ENCODE measurements around the gene ARHGAP31.
"Not testable (repeated sequence)": the region's sequence is repeated elsewhere in the genome, so short reads cannot be mapped to it uniquely, and the experiment has no call there.

ARHGAP31 gene, protein sequence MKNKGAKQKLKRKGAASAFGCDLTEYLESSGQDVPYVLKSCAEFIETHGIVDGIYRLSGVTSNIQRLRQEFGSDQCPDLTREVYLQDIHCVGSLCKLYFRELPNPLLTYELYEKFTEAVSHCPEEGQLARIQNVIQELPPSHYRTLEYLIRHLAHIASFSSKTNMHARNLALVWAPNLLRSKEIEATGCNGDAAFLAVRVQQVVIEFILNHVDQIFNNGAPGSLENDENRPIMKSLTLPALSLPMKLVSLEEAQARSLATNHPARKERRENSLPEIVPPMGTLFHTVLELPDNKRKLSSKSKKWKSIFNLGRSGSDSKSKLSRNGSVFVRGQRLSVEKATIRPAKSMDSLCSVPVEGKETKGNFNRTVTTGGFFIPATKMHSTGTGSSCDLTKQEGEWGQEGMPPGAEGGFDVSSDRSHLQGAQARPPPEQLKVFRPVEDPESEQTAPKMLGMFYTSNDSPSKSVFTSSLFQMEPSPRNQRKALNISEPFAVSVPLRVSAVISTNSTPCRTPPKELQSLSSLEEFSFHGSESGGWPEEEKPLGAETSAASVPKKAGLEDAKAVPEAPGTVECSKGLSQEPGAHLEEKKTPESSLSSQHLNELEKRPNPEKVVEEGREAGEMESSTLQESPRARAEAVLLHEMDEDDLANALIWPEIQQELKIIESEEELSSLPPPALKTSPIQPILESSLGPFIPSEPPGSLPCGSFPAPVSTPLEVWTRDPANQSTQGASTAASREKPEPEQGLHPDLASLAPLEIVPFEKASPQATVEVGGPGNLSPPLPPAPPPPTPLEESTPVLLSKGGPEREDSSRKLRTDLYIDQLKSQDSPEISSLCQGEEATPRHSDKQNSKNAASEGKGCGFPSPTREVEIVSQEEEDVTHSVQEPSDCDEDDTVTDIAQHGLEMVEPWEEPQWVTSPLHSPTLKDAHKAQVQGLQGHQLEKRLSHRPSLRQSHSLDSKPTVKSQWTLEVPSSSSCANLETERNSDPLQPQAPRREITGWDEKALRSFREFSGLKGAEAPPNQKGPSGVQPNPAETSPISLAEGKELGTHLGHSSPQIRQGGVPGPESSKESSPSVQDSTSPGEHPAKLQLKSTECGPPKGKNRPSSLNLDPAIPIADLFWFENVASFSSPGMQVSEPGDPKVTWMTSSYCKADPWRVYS (N-terminal part only)

DNA sequence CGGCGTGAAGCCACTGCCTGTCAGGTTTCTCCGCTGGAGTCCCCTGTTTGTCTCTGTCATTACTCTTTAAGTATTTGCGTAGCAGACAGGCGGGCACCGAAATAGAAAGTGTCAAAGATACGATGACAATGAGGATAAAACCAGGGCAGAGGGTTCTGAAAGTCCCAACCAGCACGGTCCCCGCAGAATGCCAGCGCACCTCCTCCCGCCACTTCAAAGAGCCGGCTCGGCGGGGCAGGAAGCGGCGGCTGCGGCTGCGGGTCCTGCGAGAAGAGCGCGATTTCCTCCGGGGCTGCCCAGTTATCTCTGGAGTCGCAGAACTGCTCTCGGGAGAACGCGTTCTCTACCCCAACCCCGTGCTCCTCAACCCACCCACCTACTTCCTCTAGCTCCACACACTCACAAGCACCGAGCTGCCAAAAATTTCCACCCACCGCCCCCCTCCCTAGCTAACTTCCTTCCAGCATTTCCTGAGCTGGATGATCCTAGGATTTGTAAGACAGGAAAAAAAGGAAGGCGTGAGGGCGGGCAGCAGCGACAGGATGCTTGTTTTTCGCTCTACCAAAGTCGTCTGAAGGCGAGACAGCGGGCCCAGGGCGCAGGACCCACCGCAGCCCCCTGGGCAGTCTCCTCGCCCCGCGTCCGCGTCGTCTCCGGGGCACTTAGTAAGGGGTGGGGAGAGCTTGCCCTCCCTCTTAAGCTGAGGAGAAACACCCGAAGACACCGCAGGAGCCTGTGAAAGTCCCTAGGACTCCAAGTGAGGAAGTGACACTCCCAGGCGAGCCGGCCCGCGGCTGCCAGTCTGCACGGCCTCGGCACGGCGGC is at the start of gene ARHGAP31:
TSS of gene ARHGAP31 (plus strand) at position 513 of the 825 bp plus-strand sequence. CDS start 522 bp downstream, outside the sequence.
- peak; percentile 45 to 62 for DNase-seq

DNA sequence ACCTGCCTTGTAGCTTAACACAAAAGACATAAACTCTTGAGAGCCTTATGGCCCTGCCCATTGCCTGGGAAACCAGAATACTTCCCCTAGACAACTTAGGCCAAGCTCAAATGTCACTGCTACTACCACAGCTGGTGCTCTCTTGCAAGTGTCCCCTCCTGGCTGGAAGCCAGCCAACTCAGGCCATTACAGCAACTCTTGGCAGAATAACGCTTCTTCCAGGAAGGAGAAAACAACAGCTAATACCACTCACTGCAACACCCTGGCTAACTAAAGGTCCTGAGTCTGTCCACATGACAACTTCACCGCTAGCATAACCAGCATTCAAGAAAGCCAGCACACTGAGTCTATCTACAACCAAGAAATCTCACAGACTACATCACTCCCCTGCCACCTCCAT is 48.4 kb upstream of the ARHGAP31 start:
- no peak for DNase-seq

DNA sequence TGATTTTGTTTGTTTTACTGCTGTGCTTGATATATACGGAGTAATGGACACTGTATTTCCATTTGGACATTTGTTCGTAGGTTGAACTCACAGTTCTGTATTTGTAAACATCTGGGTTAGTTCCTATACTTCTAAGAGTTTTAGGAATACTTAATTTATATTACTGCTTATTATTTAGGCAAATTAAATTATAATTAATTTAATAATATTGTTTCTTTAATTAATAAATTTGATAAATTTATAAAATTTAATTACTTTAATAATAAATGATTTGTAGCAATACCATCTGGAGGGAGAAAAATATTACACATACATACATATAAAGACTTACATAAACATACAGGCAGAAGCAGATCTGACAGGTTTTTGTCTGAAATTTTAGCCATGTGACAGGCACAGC is 39.0 kb upstream of the ARHGAP31 start:
- no peak for DNase-seq

DNA sequence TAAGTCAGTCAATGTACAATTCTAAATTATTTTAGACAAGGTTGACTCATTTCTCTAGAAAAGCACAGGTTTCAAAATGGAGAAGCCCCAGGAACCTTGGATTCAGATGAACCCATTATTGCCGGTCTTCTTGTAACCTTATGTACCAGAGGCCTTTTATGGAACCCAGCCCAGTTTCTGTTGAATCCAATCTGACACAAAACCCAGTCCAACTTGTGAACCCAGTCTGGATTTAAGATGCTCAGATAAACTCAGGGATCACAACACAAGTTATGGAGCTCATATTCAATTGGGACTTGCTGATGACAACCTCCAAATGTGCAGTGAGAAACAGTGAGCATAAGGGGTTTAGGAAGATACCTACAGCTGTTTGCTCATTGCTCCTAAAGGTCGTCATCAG is 37.1 kb upstream of the ARHGAP31 start:
- no peak for DNase-seq

DNA sequence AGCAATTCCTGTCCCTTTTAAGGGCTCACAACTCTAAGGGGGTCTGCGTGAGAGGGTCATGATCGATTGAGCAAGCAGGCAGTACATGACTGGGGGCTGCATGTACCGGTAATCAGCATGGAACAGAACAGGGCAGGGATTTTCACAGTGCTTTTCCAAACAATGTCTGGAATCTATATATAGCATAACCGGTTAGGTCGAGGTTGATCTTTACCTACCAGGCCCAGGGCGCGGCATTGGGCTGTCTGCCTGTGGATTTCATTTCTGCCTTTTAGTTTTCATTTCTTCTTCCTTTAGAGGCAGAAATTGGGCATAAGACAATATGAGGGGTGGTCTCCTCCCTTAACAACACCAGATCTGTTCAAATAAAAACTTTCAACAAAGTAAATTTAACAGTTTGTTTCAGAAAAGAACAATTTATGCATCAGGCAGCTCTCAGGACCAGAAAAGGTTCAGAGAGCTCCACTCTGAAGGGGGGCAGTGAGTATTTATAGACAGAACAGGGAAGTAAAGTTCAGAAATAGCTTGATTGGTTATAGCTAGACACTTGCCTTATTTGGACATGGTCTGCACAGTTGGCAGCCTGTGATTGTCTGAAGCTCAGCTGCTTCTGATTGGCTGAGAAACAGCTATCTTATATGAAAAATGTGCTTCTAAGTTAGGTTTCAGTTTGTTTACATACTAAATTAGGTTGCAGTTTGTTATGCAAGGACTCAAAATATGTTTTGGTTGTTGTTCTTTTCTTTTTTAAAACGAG is 36.4 kb upstream of the ARHGAP31 start:
- DNase-seq = no peak

DNA sequence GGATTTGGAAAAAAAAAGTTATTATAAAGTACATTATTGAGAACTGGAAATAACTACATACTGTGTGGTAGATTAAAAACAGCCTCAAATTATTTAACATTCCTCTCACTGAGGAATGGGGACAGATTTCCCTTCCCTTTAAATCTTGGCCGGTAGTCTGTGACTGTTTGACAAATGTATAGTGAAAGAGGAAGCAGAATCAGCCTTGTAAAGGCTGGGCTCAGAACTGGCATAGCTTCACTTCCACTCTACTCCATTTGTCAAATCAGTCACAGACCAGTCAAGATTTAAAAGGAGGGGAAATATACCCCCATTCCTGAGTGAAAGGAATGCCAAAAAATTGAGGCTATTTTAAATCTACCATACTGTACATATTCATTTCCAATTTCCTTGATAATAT is 35.3 kb upstream of the ARHGAP31 start:
- DNase-seq = peak; percentile 18 to 20

DNA sequence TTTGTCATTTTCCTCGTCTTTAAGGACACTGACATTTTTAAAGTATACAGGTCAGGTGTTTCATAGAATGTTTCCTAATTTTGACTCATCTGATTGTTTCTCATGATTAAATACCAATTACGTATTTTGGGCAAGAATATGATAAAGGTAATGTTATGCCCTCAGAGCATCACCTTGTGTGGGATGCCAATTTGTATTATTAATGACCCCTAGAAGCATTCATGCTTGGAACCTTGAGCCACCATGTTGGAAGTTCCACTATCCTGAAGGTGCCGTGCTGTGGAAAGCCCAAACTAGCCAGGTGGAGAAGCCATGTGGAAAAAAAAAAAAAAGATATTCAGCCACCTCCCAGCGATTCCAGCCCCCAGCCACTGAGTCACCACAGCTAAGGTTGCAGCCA is 34.4 kb upstream of the ARHGAP31 start:
- DNase-seq = no peak

DNA sequence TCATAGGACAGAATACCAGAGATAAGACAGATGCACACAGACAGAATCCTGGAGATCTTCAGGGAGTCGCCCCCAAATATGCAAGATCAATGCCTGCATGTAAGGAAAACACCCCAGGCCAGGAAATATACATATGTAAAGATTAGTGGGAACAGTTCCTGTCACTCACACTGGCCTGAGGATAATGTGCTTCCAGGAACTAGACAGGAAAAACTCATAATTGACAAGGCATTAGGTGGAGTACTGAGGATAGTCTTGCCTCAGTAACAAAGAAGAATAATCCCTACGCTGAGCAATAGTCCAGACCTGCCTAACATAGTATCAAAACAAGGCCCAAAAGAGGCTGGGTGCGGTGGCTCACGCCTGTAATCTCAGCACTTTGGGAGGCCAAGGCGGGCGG is 33.1 kb upstream of the ARHGAP31 start:
- no peak for DNase-seq

DNA sequence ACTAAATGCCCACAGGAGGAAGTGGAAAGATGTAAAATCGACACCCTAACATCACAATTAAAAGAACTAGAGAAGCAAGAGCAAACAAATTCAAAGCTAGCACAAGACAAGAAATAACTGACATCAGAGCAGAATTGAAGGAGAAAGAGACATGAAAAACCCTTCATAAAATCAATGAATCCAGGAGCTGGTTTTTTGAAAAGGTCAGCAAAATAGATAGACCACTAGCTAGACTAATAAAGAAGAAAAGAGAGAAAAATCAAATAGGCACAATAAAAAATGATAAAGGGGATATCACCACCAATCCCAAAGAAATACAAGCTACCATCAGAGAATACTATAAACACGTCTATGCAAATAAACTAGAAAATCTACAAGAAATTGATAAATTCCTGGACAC is 24.0 kb upstream of the ARHGAP31 start:
- not testable (repeated sequence) for DNase-seq

DNA sequence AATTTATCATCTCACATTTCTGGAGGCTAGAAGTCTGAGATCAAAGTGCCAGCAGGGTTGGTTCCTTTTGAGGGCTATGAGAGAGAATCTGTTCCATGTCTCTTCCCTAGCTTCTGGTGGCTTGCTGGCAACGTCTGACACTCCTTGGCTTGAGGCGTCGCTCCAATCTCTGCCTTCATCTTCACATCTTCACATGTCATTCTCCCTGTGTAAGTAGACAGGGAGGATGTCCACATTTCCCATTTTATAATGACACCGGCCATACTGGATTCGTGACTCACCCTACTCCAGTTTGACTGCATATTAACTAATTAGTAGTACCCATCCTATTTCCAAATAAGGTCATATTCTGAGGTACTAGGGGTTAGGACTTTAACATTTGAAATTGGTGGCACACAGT is 17.5 kb upstream of the ARHGAP31 start:
- no peak for DNase-seq

DNA sequence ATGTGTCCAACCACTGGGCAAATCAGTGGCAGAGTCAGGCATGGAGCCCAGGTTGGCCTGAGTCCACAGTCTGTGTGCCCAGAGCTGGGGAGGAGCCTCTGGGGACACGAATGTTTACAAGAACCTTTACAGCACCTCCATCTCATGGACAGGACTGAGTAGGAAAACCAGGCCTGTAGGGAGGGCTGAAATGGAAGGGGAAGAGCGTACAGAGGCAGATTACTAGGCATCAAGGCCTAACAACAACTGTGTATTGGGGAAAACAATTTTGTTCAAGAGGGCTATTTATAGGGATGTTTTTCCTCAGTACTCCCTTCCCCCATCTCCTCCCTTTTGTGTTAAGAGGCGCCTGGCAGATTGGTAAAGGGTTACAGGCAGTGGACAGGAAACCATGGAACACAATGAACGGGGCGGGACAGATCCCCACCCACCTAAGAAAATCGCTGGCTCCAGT is 15.1 kb upstream of the ARHGAP31 start:
- no peak for DNase-seq

DNA sequence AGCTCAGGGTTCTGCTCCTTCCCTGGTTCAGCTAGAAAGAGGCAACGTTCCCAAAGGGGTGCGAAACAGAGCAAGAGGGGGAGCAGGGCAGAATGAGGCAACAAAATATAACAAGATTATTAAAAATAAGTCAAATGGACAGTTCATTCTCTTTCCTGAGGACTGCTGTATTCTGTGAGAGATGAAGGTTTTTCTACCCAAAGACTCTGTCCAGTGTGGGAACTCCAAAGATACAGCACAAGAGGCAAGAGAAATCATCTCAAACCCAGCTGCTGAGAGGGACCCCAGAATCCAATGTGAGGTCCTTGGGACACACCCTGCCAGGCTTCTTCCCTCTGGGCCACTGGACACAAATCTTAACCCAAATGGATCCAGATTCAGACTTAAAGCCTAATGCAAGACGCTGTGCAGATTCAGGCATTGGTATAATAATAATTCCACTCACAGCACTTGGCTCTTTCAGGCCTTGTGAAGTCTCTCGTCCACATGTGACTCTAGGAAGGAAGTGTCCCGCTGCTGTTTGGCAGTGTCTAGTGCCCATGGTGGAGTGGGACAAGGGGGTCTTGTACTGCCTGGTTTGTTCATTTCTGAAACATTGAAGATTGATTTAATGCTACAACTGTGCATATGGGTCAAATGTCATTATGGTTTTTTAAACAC is 14.5 kb upstream of the ARHGAP31 start:
- DNase-seq = no peak

DNA sequence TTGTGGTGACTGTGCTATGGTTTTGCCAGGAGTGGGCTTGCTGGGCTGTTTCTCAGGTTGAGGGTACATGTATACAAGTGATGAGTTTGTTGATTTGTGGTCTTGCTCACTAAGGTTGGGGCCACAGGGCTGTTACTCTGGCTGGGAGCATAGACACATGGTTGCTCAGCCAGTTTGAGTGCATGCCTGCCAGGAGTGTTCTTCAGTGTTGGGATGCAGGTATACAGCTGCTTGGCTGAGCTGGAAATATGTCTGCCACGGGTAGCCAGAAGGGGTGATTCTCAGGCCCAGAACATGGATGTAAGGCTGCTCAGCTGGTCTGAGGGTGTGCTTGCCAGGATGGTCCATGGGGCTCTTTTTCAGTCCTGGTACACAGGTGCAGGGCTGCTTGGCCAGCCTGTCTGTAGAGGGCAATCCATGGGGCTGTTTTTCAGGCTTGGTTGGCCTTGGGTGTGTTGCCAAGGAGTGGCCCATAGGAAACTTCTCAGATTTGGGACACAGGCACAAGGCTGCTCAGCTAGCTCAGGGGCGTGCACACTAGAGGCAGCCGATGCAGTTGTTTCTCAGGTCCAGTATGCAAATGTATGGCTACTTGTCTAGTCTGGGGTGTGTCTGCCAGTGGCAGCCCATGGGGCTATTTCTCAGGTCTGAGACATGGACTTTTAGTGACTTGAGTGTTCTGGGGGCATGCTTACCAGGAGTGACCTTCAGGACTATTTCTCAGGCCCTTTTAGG is 5.3 kb upstream of the ARHGAP31 start:
- DNase-seq = no peak

DNA sequence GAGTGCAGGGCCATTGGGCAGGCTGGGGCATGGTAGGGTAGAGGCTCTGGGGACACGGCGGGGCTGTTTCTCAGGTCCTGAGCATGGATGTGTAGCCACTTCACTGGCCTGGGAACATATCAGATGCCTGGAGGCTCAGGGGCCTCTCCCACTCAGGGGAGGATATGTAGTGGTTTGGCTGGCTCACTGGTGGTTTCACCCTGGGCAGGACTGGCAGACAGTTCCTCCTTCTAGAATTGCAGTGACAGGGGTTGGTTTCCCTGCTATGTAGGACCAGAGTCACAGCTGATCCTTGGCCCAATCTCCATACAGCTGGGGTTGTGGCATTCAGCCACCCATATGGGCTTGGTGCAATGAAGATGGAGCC is 4.8 kb upstream of the ARHGAP31 start:
- DNase-seq = peak; percentile 69 to 76

DNA sequence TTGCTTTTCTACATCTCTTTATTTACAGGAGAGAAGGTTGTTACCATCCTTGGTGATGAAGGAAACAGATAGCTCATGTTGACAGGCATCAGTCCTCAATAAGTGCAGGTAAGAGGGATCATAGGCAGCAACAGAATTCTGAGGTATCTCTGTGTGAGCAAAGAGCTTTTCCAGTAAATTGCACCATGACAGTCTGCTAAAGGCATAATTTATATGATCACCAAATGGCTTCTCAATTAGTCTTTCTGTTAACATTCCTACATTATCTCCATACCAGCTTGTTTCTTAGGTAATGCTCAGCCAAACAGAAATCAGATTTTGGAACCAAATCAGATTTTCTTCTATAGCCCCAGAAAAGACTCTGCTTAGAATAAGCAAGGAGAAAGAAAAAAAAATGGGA is 3.6 kb upstream of the ARHGAP31 start:
- no peak for DNase-seq

DNA sequence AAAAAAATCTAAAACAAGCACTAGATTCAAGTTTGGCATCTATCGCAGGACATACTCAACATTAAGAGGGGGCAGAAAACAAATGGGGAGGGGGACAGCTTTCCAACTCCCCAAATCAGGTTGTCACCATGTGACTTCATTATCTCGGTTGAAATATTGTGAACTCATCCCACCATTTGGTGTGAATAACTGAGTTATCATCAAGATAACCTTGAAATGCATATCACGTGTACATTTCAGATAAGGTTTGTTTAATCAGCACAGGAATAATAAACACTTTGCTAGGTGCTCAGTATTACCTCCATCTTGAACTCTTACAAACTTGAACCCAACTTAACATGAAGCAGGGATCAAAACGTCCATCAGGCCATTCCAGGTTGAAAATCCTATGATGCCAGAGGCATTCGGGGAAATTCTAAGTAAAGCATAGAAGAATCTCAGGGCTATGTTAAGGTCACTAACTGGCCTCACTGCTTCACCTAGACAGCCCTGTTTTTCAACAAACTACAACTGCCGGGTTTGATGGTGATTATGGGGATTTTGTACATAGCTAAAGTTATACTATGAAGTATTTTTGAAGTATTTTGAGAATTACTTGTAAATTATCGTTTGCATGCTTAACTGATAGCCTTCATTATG is 3.0 kb upstream of the ARHGAP31 start:
- DNase-seq = no peak

DNA sequence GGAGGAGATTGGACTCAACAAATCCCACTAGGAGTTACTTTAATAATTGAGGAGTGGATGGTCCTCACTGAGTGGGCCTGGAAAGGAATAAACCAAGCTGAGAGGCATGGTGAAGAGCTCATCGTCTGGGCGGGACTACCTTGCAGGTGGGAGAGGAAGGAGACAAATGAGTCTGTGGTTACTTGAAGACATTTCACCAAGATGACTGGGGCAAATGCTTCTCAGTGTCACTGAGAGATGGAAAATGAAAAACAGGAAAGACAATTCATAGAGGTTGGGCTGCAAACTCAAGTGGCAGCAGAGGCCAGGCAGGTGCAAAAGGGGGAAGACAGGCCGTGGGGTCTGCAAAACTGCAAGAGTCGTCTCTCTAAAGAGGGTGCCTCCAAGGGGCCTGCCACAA is 1.5 kb upstream of the ARHGAP31 start:
- DNase-seq = no peak

DNA sequence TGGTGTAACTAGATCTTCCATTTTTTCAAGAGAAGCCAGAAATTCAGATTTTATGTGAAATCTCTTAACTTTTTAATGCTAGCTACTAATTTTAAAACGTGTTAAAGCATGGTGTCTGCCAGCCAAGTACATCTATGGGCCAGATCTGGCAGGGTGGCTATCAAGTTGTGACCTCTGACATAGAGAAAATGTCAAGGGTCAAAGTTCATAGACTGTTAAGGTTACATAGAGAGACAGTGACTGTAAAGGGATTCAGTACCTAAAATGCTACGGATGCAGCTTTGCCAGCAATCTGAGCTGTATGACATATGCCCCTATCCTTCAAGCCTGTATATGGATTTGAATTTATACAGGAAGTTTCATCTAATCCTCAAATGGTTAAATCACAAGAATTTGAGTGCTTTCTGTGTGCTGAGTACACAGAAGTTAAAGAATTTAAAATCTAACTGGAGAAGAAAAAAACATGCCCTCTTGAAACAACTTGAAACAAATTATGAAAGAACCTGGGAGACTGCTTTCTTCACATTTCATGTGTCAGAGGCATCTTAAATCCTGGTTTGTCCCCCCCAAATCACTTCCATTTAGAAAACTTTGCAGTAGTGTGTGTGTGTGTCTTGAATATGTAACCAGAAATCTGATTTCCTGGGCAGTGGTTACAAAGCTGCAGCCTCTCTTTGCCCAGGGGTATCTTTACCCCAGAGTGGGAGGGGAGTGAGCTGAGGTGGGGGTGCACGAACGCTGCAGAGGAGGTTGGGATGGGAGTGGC is 895 bp upstream of the ARHGAP31 start:
- DNase-seq = no peak
